HG03039 (cell line): Measurements from ENCODE around the gene SP5.
A peak's percentile ranks its signal among the peaks of the same experiment; 100 is the strongest.
"Not testable (repeated sequence)": the region's sequence is repeated elsewhere in the genome, so short reads cannot be mapped to it uniquely, and the experiment has no call there.

Source experiments
- ATAC-seq: cut with Tn5 transposase; IDR thresholded peaks from one replicate; pipeline ENCODE4 v1.9.1; 2021; ENCODE audit warnings: mild to moderate bottlenecking, moderate library complexity; ENCODE audit not compliant: unreplicated experiment

SP5 gene

DNA sequence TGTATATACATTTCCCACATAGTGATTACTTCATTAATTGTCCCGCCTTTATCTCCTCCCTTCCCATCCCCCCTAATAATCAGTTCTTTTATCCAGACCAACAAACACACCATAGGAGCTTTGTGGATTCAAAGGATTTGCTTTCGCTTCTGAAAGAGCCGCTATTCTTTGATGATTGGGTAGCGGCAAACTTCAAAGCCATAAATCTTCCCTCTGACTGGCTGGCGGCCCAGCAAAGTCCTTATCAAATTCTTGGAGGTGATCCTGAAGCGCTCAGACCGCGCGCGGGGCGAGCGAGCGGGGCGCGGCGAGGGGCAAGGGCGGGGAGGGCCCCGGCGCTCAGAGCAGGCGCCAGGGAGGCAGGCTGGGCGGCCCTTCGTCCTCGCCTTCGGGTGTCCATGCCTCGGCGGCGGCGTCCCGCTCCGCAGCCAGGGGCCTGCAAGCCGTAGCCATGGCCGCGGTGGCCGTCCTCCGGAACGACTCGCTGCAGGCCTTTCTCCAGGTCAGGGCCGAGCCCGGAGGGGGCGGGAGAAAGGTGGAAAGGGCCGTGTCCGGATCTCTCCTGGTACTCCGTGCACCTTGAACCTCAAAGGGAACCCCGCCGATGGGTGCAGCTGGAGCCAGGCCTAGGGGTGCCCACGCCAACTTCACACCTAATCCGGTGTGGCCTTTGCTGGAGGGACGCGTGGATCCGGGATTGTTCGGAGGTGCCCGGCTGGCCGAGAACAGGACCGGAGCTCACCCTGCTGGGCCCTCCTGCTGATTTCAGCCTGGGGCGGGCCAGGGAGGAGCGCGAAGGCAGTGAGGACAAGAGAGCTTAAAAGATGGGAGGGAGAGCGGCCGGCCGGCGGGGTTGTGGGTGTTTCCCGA, at the start of gene SP5:
TSS of gene SP5 (plus strand) at position 276 of the 870 bp plus-strand sequence. CDS start at position 452, 176 bp downstream.
- no peak for ATAC-seq

GRCh38 chr2:170665743-170666142, 49.4 kb upstream of the SP5 start:
- ATAC-seq = no peak

DNA sequence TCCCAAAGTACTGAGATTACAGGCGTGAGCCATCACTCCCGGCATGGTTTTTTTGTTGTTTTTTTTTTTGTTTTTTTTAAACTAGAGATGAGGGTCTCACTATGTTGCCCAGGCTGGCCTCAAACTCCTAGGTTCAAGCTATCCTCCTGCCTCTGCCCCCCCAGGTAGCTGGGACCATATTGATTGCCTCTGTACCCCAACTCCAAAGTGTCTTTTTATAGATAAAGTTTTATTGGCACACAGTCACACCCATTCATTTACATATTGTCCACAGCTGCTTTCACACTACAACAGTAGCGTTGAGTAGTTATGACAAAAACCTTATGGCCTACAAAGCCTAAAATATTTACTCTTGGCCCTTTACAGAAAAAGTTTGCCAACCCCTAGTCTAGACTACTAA, 45.2 kb upstream of the SP5 start:
- no peak for ATAC-seq

GRCh38 chr2:170670651-170671050, 44.5 kb upstream of the SP5 start:
- no peak for ATAC-seq

- no peak for ATAC-seq
Observed at GRCh38 chr2:170671079-170671478, 44.1 kb upstream of the SP5 start.

- not testable (repeated sequence) for ATAC-seq
Observed at GRCh38 chr2:170674282-170674681, 40.9 kb upstream of the SP5 start.

DNA sequence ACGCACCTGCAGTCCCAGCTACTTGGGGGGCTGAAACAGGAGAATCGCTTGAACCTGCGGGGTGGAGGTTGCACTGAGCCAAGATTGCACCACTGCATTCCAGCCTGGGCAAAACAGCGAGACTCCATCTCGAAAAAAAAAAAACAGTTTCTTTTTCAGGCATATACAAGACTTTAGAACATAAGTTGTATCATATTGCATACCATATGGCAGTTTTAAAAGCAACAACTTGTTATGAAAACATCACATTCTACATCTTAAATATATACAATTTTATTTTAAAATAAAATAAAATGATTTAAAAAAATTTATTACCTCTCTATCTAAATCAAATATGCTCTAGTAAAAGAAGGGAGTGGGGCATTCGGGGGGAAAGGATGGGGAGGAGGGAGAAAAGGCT, 39.4 kb upstream of the SP5 start:
- no peak for ATAC-seq

DNA sequence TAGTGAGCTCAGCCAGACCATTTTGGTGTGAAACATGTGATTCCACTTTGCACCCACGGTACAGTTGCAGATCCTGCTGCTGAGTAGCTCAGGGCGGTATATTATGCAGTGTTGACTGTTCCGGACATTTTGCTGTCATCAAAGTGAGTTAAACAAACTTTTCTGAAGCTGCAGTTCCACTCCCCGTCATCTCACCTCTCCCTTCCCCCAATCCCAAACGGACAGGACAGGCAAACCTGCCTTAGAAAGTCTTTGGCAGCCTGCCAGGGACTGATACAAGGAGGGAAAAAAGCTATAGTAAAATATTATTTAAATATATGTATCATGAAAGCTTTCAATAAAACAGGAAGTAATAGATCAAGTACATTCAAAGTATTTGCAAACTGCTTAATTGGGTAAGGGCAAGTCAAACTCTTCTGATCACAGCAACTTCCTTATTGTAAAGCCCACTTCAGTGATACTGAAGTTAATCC, 35.5 kb upstream of the SP5 start:
- ATAC-seq = no peak

DNA sequence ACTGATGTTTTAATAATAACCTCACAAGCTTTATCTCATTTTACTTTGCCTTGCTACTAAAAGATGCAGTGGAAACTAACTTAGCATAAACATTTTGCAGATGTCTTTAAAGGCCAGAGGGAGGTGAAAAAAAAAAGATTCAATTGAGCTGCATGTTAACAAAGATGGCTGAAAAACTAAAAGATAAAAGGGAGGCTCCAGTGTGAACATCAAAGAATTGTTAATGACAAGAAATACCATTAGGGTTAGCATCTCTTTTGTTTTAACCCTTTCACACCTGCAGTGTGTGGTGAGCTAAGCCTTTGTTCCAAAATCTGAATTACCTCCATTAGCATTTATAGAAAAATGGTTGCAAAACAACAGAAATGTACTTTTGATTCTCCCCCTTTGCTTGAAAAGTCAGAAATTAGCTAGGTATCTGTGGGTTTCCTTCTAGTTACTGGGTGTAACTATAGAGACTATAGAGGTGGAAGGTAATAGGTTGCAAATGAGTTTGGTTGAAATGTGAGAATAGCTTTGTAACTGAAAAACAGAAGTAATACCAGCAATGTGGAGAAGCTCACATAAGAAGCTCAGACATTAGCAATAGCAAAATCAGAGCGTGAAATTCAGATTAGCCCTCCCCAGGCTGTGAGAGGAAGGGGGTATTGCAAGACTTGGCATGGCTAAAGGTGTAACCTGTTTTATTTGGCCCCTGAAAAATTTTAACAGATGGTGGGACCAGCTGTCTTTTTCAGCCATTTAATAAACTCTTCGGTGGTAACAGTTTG, 34.8 kb upstream of the SP5 start:
- ATAC-seq = peak; percentile 74

DNA sequence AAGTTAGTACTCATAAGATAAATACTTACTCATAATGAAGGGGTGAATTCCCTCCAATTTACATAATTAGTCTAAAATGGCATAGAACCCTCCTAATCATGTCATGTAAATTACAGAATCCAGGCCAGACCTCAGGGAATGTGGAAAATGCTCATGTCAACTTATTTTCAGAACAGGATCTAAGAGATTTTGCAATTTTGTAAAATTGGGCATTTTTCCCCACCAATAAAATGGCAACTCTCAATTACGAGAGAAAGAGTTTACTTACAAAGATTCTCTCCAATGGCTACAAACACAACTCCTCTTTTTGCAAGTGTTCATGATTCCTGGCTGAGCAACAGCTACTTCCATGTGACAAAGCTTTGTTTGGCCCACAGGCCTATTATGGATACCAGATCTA, 33.8 kb upstream of the SP5 start:
- ATAC-seq = no peak

DNA sequence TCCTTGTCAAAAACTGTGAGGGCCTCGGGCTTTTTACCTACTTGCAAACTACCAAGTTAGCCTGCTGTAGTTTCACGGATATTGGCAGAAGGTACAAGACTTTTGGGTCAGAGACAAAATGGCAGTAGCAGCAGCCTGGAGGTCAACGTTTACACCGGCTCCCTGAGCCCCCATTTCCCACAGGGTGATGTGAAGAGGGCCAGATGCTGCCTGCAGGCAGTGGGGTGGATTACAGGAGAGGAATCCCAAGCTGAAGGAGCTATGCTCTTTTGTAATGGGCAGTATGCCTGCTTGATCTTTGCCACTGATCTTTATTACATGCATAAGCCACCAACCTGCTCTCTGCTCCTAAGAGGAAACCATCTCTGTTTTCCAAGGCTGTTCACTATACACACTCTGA, 29.5 kb upstream of the SP5 start:
- ATAC-seq = no peak

GRCh38 chr2:170689481-170689880, 25.7 kb upstream of the SP5 start:
- no peak for ATAC-seq

DNA sequence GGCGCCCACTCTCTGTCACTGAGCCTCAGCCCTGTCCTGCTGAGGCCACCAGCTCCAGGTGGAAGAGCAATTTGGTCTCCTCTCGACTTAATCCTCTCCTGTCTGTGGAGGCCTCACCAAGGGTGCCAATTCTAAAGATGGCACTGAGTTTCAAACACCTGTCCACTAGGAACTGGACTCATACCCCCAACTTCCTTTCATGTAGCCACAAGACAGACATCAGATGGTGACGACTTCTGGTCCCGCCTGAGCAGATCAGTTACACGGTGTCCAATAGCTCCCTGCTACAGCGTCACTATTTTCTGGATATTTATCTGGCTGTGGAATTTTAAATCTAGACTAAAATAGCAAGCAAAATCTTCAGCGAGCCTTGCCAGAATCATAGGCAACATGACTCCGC, 24.5 kb upstream of the SP5 start:
- no peak for ATAC-seq

GRCh38 chr2:170694316-170694715, 20.8 kb upstream of the SP5 start:
- no peak for ATAC-seq

- ATAC-seq = no peak
Observed at GRCh38 chr2:170695521-170696410, 19.4 kb upstream of the SP5 start.

- ATAC-seq = no peak
Observed at GRCh38 chr2:170696948-170697347, 18.2 kb upstream of the SP5 start.

GRCh38 chr2:170701011-170701410, 14.1 kb upstream of the SP5 start:
- ATAC-seq = no peak

DNA sequence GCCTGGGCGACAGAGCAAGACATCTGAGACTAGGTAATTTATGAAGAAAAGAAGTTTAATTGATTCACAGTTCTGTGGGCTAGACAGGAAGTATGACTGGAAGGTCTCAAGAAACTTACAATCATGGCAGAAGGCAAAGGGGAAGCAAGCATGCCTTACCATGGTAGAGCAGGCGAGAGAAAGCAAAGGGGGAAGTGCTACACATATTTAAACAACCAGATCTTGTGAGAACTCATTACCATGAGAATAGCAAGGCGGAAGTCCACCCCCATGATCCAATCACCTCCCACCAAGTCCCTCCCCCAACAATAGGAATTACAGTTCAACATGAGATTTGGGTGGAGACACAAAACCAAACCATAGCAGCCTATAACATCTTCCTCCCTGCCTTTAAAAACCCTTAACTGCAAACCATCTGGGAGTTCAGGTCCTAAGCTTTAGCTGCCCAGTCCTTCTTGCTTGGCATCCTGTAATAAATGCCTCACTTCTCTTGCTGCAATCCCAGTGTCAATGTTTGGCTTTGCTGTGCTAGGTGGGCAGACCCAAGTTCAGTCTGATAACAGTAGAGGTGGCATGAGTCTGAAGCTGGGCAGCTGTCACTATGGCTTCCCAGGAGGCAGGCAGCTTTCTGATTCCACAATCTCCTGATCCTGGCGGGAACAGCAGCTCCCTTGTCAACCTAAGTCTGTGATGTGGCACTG, 11.2 kb upstream of the SP5 start:
- no peak for ATAC-seq

GRCh38 chr2:170707821-170708795, 7.0 kb upstream of the SP5 start:
- no peak for ATAC-seq
